ENCODE measurements around the gene ITK. TPM values are rescaled to one million over a fixed set of nuclear protein-coding genes. Genes with fewer than 3 reads are reported as not detected.
"Not testable (repeated sequence)": the region's sequence is repeated elsewhere in the genome, so short reads cannot be mapped to it uniquely, and the experiment has no call there.

The ITK gene
- total and polyA plus RNA-seq, 2 donors (not counting 3 experiments of a cell fraction or from before 2014, with no cell fraction given) = not detected

DNA sequence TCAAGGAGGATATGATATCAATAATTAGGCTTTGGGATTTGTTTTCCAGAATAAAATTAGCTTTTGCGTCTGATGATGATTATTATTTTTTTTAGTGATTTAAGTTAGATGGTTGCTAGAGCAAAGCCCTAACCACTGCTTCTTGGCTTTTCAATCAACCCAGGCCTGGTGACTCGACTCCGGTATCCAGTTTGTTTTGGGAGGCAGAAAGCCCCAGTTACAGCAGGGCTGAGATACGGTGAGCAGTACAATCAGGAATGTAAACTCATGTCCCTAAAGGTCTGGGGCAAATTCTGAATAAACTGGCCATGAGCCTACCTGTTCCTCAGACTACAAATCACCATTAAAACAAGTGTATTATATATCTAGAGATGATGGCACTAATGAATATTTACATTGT lies 60.8 kb downstream of the ITK start:
- no TSS peak for BruUV-seq (replicated peaks)

DNA sequence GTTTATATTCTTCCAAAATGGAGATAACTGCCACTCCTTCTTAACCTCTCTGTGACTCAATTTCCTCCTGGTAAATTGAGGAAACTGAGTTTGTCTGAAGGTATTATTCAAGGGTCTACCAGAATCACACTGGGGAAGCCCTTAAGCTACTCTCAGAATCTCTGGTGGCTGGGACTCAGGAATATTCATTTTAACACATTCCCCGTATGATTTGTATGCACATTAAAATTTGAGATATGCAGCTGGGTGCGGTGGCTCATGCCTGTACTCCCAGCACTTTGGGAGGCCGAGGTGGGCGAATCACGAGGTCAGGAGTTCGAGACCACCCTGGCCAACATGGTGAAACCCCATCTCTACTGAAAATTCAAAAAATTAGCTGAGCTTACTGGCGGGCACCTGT lies 64.1 kb downstream of the ITK start:
- CTCF ChIA-PET = interaction anchor here (0.8 to 1.1 kb wide), 2 partner anchors 9 to 113 kb away, joined by 3 to 6 read pairs; no protein-coding TSS in a partner anchor
- dilution Hi-C loops (cut with MboI; ENCODE audit: extremely low pct_ligation_motif_present, low sequenced_read_pairs); DNase-seq (ENCODE audit: low read depth, low spot score); H4K20me1 ChIP-seq (replicated peaks; ENCODE audit: control insufficient read depth, extremely low read depth, insufficient read depth, low read length); BruUV-seq (replicated peaks); H3K36me3 ChIP-seq (ENCODE audit: control insufficient read depth in 2 of 2, extremely low read depth in 1 of 2, insufficient read depth in 2 of 2, low read length in 2 of 2); POLR2A ChIA-PET; H3K27me3 ChIP-seq (ENCODE audit: control insufficient read depth in 2 of 2, insufficient read depth in 2 of 2, low read length in 2 of 2); H3K4me1 ChIP-seq (ENCODE audit: control insufficient read depth, extremely low read depth, insufficient read depth, low read length); H3K9me3 ChIP-seq (replicated peaks; ENCODE audit: control insufficient read depth, insufficient read depth, low read length); intact Hi-C loops (cut with micrococcal nuclease); H3K79me2 ChIP-seq (ENCODE audit: control insufficient read depth, insufficient read depth, low read length); H3K9ac ChIP-seq (replicated peaks; ENCODE audit: extremely low read depth, insufficient read depth, low read length); H2AFZ ChIP-seq (ENCODE audit: low read depth, low read length); H3K27ac ChIP-seq (ENCODE audit: insufficient read depth, low read depth, low read length); H3K4me3 ChIP-seq (replicated peaks in 1 of 3; ENCODE audit: insufficient read depth in 1 of 3, low read depth in 1 of 3, low read length in 3 of 3); FAIRE-seq; H3K4me2 ChIP-seq (ENCODE audit: insufficient read depth, low read length); H3K9me1 ChIP-seq (replicated peaks; ENCODE audit: control insufficient read depth, extremely low read depth, insufficient read depth, low read length): not testable (repeated sequence)

More for the DNA sequence above, 60.8 kb downstream of the ITK start:
- POLR2A ChIA-PET = no interaction called here
- H3K9me3 ChIP-seq (replicated peaks; ENCODE audit: control insufficient read depth, insufficient read depth, low read length) = no peaks in the 10 kb centered on the region
- intact Hi-C loops (cut with micrococcal nuclease) = no loop called here
- no peak overlapping the region for H3K27ac ChIP-seq (ENCODE audit: insufficient read depth, low read depth, low read length)
- no peaks in the 10 kb centered on the region for H3K36me3 ChIP-seq (ENCODE audit: control insufficient read depth in 2 of 2, extremely low read depth in 1 of 2, insufficient read depth in 2 of 2, low read length in 2 of 2)
- TF ChIP-seq EZH2 (IDR thresholded peaks at IDR 0.05; ENCODE audit: borderline replicate concordance, low read depth, low read length, severe bottlenecking) = no peak
- TF ChIP-seq GATA2 (IDR thresholded peaks at IDR 0.05; ENCODE audit: insufficient read depth, insufficient read length, low read depth, low read length) = no peak
- TF ChIP-seq POLR2AphosphoS5 (IDR thresholded peaks at IDR 0.05; ENCODE audit: insufficient read depth, low read depth, low read length) = no peak
- TF ChIP-seq POLR2A (IDR thresholded peaks at IDR 0.05; ENCODE audit: low read depth, low read length) = no peak
- no peak for TF ChIP-seq FOS (IDR thresholded peaks at IDR 0.05; ENCODE audit: borderline replicate concordance, insufficient read depth, low read length)
- TF ChIP-seq MYC (IDR thresholded peaks at IDR 0.05; ENCODE audit: low read depth, low read length) = no peak
- TF ChIP-seq, protein P1, sequence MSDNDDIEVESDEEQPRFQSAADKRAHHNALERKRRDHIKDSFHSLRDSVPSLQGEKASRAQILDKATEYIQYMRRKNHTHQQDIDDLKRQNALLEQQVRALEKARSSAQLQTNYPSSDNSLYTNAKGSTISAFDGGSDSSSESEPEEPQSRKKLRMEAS (IDR thresholded peaks at IDR 0.05; ENCODE audit: insufficient read depth, insufficient read length) = no peak
- CTCF ChIA-PET = no interaction called here
- H3K79me2 ChIP-seq (ENCODE audit: control insufficient read depth, insufficient read depth, low read length) = no peaks in the 10 kb centered on the region
- no peaks in the 10 kb centered on the region for H3K4me1 ChIP-seq (ENCODE audit: control insufficient read depth, extremely low read depth, insufficient read depth, low read length)
- no peak for FAIRE-seq
- DNase-seq (ENCODE audit: low read depth, low spot score) = no peak
- H3K27me3 ChIP-seq (ENCODE audit: control insufficient read depth in 2 of 2, insufficient read depth in 2 of 2, low read length in 2 of 2) = no peaks in the 10 kb centered on the region
- no peaks in the 10 kb centered on the region for H3K9me1 ChIP-seq (replicated peaks; ENCODE audit: control insufficient read depth, extremely low read depth, insufficient read depth, low read length)
- H3K9ac ChIP-seq (replicated peaks; ENCODE audit: extremely low read depth, insufficient read depth, low read length) = no peak overlapping the region
- no peaks in the 10 kb centered on the region for H4K20me1 ChIP-seq (replicated peaks; ENCODE audit: control insufficient read depth, extremely low read depth, insufficient read depth, low read length)
- dilution Hi-C loops (cut with MboI; ENCODE audit: extremely low pct_ligation_motif_present, low sequenced_read_pairs) = no loop called here
- H3K4me2 ChIP-seq (ENCODE audit: insufficient read depth, low read length) = no peak overlapping the region
- H2AFZ ChIP-seq (ENCODE audit: low read depth, low read length) = no peak overlapping the region
- H3K4me3 ChIP-seq (replicated peaks in 1 of 3; ENCODE audit: insufficient read depth in 1 of 3, low read depth in 1 of 3, low read length in 3 of 3) = no peak overlapping the region

All from endothelial cell of umbilical vein (primary cell).